Measurements from ENCODE around the gene FRMD4A. TPM values are rescaled to one million over a fixed set of nuclear protein-coding genes. Genes with fewer than 3 reads are reported as not detected.

Gene FRMD4A
- total RNA-seq, 2 experiments from 2014 or later, result 0.30 to 0.35 TPM

- CTCF ChIA-PET, result interaction anchor here (1.3 kb wide), 1 partner anchor 9 kb away, joined by 3 read pairs; no protein-coding TSS in a partner anchor
- no peaks in the 10 kb centered on the region for H3K9me3 Mint-ChIP-seq
- no peak overlapping the region for H3K27ac Mint-ChIP-seq
- no peaks in the 10 kb centered on the region for H3K4me1 Mint-ChIP-seq
- DNase-seq, result no peak
- POLR2A ChIA-PET, result no interaction called here
- H3K36me3 Mint-ChIP-seq (ENCODE audit: low read depth), result no peaks in the 10 kb centered on the region
- no peak overlapping the region for H3K4me3 Mint-ChIP-seq
- peaks cover 30% of the 10 kb centered on the region for H3K27me3 Mint-ChIP-seq
Observed at GRCh38 chr10:14328881-14329672, 1.6 kb downstream of the FRMD4A start.

GRCh38 chr10:14327527-14327926 lies 3.2 kb downstream of the FRMD4A start:
- DNase-seq, result no peak
- Mint-ChIP-seq H3K36me3 (ENCODE audit: low read depth) (no peaks in the 10 kb centered on the region), H3K9me3 (no peaks in the 10 kb centered on the region), H3K27ac (no peak overlapping the region), H3K27me3 (peaks cover 24% of the 10 kb centered on the region), H3K4me1 (no peaks in the 10 kb centered on the region), H3K4me3 (no peak overlapping the region)
- ChIA-PET POLR2A (no interaction called here), CTCF (no interaction called here)

GRCh38 chr10:14326581-14326980 lies 4.1 kb downstream of the FRMD4A start:
- Mint-ChIP-seq H3K27me3 (peaks cover 23% of the 10 kb centered on the region), H3K36me3 (ENCODE audit: low read depth) (no peaks in the 10 kb centered on the region), H3K4me1 (no peaks in the 10 kb centered on the region), H3K4me3 (no peak overlapping the region), H3K27ac (no peak overlapping the region), H3K9me3 (no peaks in the 10 kb centered on the region)
- DNase-seq, result no peak
- ChIA-PET CTCF (interaction anchor here (0.7 to 1.3 kb wide), 5 partner anchors 11 to 539 kb away, joined by 3 read pairs; no protein-coding TSS in a partner anchor), POLR2A (no interaction called here)

- Mint-ChIP-seq H3K4me1 (no peaks in the 10 kb centered on the region), H3K27ac (no peak overlapping the region), H3K9me3 (no peaks in the 10 kb centered on the region), H3K36me3 (ENCODE audit: low read depth) (no peaks in the 10 kb centered on the region), H3K27me3 (peaks cover 19% of the 10 kb centered on the region), H3K4me3 (no peak overlapping the region)
- CTCF ChIA-PET, result interaction anchor here (0.7 to 1.0 kb wide), 2 partner anchors 12 to 538 kb away, joined by 3 read pairs; no protein-coding TSS in a partner anchor
- peak; percentile 66 for DNase-seq
- POLR2A ChIA-PET, result no interaction called here
Observed at GRCh38 chr10:14325325-14325955, 5.3 kb downstream of the FRMD4A start.

GRCh38 chr10:14322526-14323188 lies 8.1 kb downstream of the FRMD4A start:
- no peaks in the 10 kb centered on the region for H3K36me3 Mint-ChIP-seq (ENCODE audit: low read depth)
- no peak overlapping the region for H3K27ac Mint-ChIP-seq
- H3K4me1 Mint-ChIP-seq, result no peaks in the 10 kb centered on the region
- peaks cover 20% of the 10 kb centered on the region for H3K27me3 Mint-ChIP-seq
- no peak for DNase-seq
- ChIA-PET CTCF (no interaction called here), POLR2A (no interaction called here)
- no peak overlapping the region for H3K4me3 Mint-ChIP-seq
- H3K9me3 Mint-ChIP-seq, result no peaks in the 10 kb centered on the region

- Mint-ChIP-seq H3K27ac (no peak overlapping the region), H3K4me3 (no peak overlapping the region), H3K27me3 (peaks cover 31% of the 10 kb centered on the region), H3K36me3 (ENCODE audit: low read depth) (no peaks in the 10 kb centered on the region), H3K4me1 (no peaks in the 10 kb centered on the region), H3K9me3 (no peaks in the 10 kb centered on the region)
- ChIA-PET POLR2A (no interaction called here), CTCF (no interaction called here)
- DNase-seq, result no peak
Observed at GRCh38 chr10:14318007-14318406, 12.7 kb downstream of the FRMD4A start.

- POLR2A ChIA-PET, result no interaction called here
- Mint-ChIP-seq H3K36me3 (ENCODE audit: low read depth) (no peaks in the 10 kb centered on the region), H3K9me3 (no peaks in the 10 kb centered on the region), H3K27me3 (peaks cover 35% of the 10 kb centered on the region), H3K27ac (no peak overlapping the region), H3K4me3 (no peak overlapping the region), H3K4me1 (no peaks in the 10 kb centered on the region)
- no peak for DNase-seq
- CTCF ChIA-PET, result no interaction called here
Observed at GRCh38 chr10:14312014-14312413, 18.7 kb downstream of the FRMD4A start.

- H3K9me3 Mint-ChIP-seq, result no peaks in the 10 kb centered on the region
- no peak overlapping the region for H3K4me3 Mint-ChIP-seq
- H3K36me3 Mint-ChIP-seq (ENCODE audit: low read depth), result no peaks in the 10 kb centered on the region
- ChIA-PET POLR2A (no interaction called here), CTCF (no interaction called here)
- peaks cover 36% of the 10 kb centered on the region for H3K27me3 Mint-ChIP-seq
- no peak for DNase-seq
- H3K4me1 Mint-ChIP-seq, result no peaks in the 10 kb centered on the region
- no peak overlapping the region for H3K27ac Mint-ChIP-seq
Observed at GRCh38 chr10:14311206-14311957, 19.3 kb downstream of the FRMD4A start.

GRCh38 chr10:14309593-14309992 lies 21.1 kb downstream of the FRMD4A start:
- H3K4me3 Mint-ChIP-seq, result no peak overlapping the region
- CTCF ChIA-PET, result no interaction called here
- no peak overlapping the region for H3K27ac Mint-ChIP-seq
- no peaks in the 10 kb centered on the region for H3K9me3 Mint-ChIP-seq
- H3K36me3 Mint-ChIP-seq (ENCODE audit: low read depth), result no peaks in the 10 kb centered on the region
- no peak for DNase-seq
- POLR2A ChIA-PET, result no interaction called here
- H3K4me1 Mint-ChIP-seq, result no peaks in the 10 kb centered on the region
- peaks cover 27% of the 10 kb centered on the region for H3K27me3 Mint-ChIP-seq

- ChIA-PET POLR2A (no interaction called here), CTCF (no interaction called here)
- Mint-ChIP-seq H3K36me3 (ENCODE audit: low read depth) (no peaks in the 10 kb centered on the region), H3K4me1 (no peaks in the 10 kb centered on the region), H3K9me3 (no peaks in the 10 kb centered on the region), H3K27me3 (peaks cover 31% of the 10 kb centered on the region), H3K4me3 (no peak overlapping the region), H3K27ac (no peak overlapping the region)
- DNase-seq, result no peak
Observed at GRCh38 chr10:14306190-14306589, 24.5 kb downstream of the FRMD4A start.

GRCh38 chr10:14304046-14304445 lies 26.7 kb downstream of the FRMD4A start:
- Mint-ChIP-seq H3K36me3 (ENCODE audit: low read depth) (no peaks in the 10 kb centered on the region), H3K4me1 (no peaks in the 10 kb centered on the region), H3K4me3 (no peak overlapping the region), H3K27me3 (peaks cover 26% of the 10 kb centered on the region), H3K27ac (no peak overlapping the region), H3K9me3 (no peaks in the 10 kb centered on the region)
- POLR2A ChIA-PET, result no interaction called here
- CTCF ChIA-PET, result no interaction called here
- DNase-seq, result no peak

- POLR2A ChIA-PET, result no interaction called here
- H3K27ac Mint-ChIP-seq, result no peak overlapping the region
- no peak for DNase-seq
Observed at GRCh38 chr10:14302035-14302434, 28.7 kb downstream of the FRMD4A start.

GRCh38 chr10:14299556-14299955 lies 31.2 kb downstream of the FRMD4A start:
- Mint-ChIP-seq H3K4me3 (no peak overlapping the region), H3K4me1 (no peaks in the 10 kb centered on the region), H3K27ac (no peak overlapping the region), H3K9me3 (no peaks in the 10 kb centered on the region), H3K27me3 (peaks cover 13% of the 10 kb centered on the region), H3K36me3 (ENCODE audit: low read depth) (no peaks in the 10 kb centered on the region)
- ChIA-PET POLR2A (no interaction called here), CTCF (no interaction called here)
- DNase-seq, result no peak

More at GRCh38 chr10:14302035-14302434, 28.7 kb downstream of the FRMD4A start:
- CTCF ChIA-PET, result interaction anchor here (0.9 kb wide), 1 partner anchor 106 kb away, joined by 3 read pairs; no protein-coding TSS in a partner anchor
- Mint-ChIP-seq H3K36me3 (ENCODE audit: low read depth) (no peaks in the 10 kb centered on the region), H3K4me1 (no peaks in the 10 kb centered on the region), H3K27me3 (peaks cover 18% of the 10 kb centered on the region), H3K4me3 (no peak overlapping the region), H3K9me3 (no peaks in the 10 kb centered on the region)

All from activated CD4-positive, alpha-beta memory T cell treated with anti-CD3 and anti-CD28 coated beads, Interleukin-2, amount 10 ng/mL, durations not matched to agents 7 days and 5 days (primary cell).